IMR-90 (cell line): Measurements from ENCODE around the gene SMIM29. TPM values are rescaled to one million over a fixed set of nuclear protein-coding genes. Genes with fewer than 3 reads are reported as not detected.

Experiments
- SMC3 ChIP-seq: fragments of 150-350 bp; IDR thresholded peaks from 2 replicates; pipeline ENCODE4 v1.6.1; 2016; ENCODE audit warnings: low read depth, mild to moderate bottlenecking, antibody characterized with exemption, low read length, moderate library complexity
- polyA plus RNA-seq, 3 experiments: library from polyadenylated mRNA; depleted of rRNA; stranded (reverse); fragments of >200 nt; gene quantifications; 2 replicates each; pipeline ENCODE4 v1.2.3, GENCODE V29; 2012; ENCODE audit warnings: low replicate concordance in 1 of 3
- total RNA-seq: library from RNA; depleted of rRNA; stranded (reverse); fragments of >200 nt; gene quantifications from 2 replicates; pipeline ENCODE4 v1.2.3, GENCODE V29; 2012
- TF ChIP-seq, protein P1 (sequence below): fragments of 150-350 bp; IDR thresholded peaks from 2 replicates; pipeline ENCODE4 v1.6.1; 2016; ENCODE audit warnings: low read depth, mild to moderate bottlenecking, low read length, moderate library complexity, borderline replicate concordance

The SMIM29 gene
- total and polyA plus RNA-seq, 2 of the 4 experiments (the other 2 are of a cell fraction), result 8.4 to 28.9 TPM

GRCh38 chr6:34243901-34244884, 4.6 kb downstream of the SMIM29 start (continued):
- TF ChIP-seq SMC3, result no peak
- TF ChIP-seq, protein P1, sequence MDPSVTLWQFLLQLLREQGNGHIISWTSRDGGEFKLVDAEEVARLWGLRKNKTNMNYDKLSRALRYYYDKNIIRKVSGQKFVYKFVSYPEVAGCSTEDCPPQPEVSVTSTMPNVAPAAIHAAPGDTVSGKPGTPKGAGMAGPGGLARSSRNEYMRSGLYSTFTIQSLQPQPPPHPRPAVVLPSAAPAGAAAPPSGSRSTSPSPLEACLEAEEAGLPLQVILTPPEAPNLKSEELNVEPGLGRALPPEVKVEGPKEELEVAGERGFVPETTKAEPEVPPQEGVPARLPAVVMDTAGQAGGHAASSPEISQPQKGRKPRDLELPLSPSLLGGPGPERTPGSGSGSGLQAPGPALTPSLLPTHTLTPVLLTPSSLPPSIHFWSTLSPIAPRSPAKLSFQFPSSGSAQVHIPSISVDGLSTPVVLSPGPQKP, result no peak
